Fibroblast of the aortic adventitia (primary cell): ENCODE measurements around the gene ATOH8. TPM values are rescaled to one million over a fixed set of nuclear protein-coding genes. Genes with fewer than 3 reads are reported as not detected.
"Not testable (repeated sequence)": the region's sequence is repeated elsewhere in the genome, so short reads cannot be mapped to it uniquely, and the experiment has no call there.

ENCODE experiments used
- DNase-seq: peaks from one replicate; pipeline ENCODE4 v3.0.0-alpha.2; 2010; ENCODE audit warnings: low read depth
- H3K4me3 ChIP-seq: 2 replicates; pipeline ENCODE4 v1.5.1; 2011; ENCODE audit warnings: low read depth, mild to moderate bottlenecking, control low read depth, low read length, moderate library complexity
- small RNA-seq: library from RNA; depleted of rRNA; stranded (forward); fragments of <200 nt; gene quantifications from one replicate; pipeline ENCODE3, GENCODE V24; 2012
- total RNA-seq: library from RNA; depleted of rRNA; stranded (reverse); fragments of >200 nt; gene quantifications from 2 replicates; pipeline ENCODE4 v1.2.3, GENCODE V29; 2012; ENCODE audit warnings: low replicate concordance
- TF ChIP-seq, protein P1 (sequence below): IDR thresholded peaks from 2 replicates; pipeline ENCODE4 v1.5.1; 2011; ENCODE audit warnings: mild to moderate bottlenecking, low read length, control low read depth, inconsistent platforms; ENCODE audit not compliant: insufficient read depth

ATOH8 gene
- total RNA-seq, 1 donor: 17.0 TPM

DNA sequence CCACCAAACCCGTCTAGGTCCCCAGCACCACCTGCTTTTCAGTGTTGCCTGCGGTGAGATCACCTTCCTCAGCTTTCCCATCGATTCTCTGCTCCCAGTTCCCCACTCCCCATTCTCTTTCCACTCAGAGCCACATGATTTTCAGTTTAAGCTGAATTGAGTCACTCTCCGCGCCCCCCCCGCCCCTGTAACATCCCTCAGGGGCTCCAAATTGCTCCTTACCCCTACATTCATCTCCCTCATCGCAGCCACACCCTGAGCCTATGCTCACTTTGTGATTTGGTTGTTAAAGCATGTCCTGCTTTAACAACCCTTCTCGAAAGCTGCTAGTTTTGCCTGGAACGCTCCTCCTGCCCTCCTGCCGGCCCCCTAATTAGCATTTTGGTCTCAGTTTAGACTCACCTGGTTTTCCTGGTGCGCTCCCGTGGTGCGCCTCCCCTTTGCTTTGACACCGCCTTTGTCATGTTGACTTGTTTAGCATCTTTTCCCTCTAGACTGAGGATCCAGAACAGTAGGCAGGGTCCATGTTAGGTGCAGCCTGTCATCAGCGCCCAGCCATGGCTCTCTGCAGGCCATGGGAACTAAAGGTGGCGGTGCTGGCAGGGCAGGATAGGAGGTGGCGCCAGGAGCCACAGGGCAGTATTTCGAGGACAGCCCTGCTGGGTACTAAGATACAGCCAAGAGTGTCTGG, 74.2 kb downstream of the ATOH8 start:
- H3K4me3 ChIP-seq: no peak overlapping the region
- TF ChIP-seq, protein P1, sequence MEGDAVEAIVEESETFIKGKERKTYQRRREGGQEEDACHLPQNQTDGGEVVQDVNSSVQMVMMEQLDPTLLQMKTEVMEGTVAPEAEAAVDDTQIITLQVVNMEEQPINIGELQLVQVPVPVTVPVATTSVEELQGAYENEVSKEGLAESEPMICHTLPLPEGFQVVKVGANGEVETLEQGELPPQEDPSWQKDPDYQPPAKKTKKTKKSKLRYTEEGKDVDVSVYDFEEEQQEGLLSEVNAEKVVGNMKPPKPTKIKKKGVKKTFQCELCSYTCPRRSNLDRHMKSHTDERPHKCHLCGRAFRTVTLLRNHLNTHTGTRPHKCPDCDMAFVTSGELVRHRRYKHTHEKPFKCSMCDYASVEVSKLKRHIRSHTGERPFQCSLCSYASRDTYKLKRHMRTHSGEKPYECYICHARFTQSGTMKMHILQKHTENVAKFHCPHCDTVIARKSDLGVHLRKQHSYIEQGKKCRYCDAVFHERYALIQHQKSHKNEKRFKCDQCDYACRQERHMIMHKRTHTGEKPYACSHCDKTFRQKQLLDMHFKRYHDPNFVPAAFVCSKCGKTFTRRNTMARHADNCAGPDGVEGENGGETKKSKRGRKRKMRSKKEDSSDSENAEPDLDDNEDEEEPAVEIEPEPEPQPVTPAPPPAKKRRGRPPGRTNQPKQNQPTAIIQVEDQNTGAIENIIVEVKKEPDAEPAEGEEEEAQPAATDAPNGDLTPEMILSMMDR: no peak
- DNase-seq: no peak

DNA sequence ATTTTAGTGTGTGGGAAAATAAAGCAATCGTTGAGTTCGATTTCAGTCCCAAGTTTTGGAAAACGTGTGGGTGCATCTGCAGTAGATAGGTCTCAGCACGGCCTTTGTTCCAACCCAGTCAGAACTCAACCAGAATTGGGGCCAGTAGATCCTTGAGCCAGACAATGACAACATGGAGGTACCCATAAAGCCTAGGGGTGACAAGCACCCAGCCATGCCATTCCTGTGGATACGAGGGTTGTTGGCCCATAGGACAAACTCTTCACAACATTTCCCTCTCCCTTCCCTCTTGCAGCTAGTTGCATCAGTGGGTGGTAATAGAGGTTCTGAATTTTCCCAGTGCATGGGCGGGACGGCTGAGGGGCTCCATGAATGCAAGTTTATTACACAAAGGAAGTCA, 74.9 kb downstream of the ATOH8 start:
- no peak overlapping the region for H3K4me3 ChIP-seq
- DNase-seq: peak; percentile 58
- TF ChIP-seq, protein P1: no peak

DNA sequence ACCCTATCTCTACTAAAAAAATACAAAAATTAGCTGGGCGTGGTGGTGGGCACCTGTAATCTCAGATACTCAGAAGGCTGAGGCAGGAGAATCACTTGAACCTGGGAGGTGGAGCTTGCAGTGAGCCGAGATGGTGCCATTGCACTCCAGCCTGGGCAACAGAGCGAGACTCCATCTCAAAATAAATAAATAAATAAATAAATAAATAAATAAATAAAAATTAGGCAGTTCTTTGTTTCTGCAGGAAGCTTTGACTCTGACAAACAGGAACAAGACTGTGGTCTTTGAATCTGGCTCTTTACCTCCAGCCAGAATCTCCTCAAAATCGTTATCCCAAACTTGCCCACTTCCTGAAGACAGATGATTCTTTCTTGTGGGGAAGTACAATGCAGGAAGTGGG, 75.6 kb downstream of the ATOH8 start:
- not testable (repeated sequence) for DNase-seq, H3K4me3 ChIP-seq

DNA sequence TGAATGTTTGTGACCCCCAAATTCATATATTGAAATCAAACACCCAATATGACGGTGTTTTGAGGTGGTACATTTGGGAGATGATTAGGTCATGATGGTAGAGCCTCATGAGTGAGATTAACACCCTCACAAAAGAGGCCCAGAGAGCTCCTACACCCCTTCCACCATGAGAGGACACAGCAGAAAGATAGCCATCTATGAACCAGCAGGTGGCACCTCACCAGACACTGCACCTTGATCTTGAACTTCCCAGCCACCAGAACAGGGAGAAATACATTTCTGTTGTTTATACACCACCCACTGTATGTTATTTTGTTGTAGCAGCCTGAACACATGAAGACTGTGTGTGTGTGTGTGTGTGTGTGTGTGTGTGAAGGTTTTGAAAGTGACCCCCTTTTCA, 76.9 kb downstream of the ATOH8 start:
- H3K4me3 ChIP-seq: no peak overlapping the region
- TF ChIP-seq, protein P1: no peak
- no peak for DNase-seq

DNA sequence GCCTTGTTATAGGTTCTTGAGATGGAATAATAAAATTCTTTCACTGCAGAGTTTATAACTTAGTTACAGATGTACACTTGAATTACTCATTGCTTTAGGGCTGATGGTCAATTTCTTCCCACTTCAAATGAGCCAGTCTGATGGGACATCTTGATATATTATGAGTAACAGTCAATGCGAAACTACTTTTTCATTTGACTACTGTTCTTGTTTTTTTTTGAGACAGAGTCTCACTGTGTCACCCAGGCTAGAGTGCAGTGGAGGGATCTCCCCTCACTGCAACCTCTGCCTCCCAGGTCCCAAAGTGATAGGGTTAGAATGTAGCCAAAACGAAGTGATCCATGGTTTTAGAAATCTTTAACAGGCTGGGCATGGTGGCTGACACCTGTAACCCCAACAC, 77.9 kb downstream of the ATOH8 start:
- no peak for DNase-seq
- TF ChIP-seq, protein P1: no peak
- H3K4me3 ChIP-seq: no peak overlapping the region

DNA sequence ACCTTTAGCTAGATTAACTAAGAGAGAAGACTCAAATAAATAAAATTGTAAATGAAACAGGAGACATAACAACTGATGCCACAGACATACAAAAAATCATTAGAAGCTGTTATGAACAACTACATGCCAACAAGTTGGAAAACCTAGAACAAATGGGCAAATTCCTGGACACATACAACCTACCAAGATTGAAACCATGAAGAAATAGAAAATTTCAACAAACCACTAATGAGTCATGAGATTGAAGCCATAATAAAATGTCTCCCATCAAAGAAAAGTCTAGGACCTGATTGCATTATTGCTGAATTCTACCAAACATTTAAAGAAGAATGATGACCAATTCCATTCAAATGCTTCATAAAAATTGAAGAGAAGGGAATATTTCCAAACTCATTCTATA, 80.7 kb downstream of the ATOH8 start:
- H3K4me3 ChIP-seq: no peak overlapping the region
- no peak for DNase-seq

More for the DNA sequence above, 80.7 kb downstream of the ATOH8 start:
- TF ChIP-seq, protein P1: no peak

Small RNAs within 50 kb of the gene (small RNA-seq; reads per million reads assigned to genes)
- gene MIR6071 (not detected), gene RN7SKP83 (not detected), gene RNU1-38P (0.19 reads per million)

Other genes starting within 250 kb of the ATOH8 start
- gene MAT2A, start 214.8 kb upstream of the ATOH8 start, total RNA-seq: 161 and 179 TPM in 2 replicates
- 26.7 and 43.3 TPM in 2 replicates for gene GGCX, start 192.5 kb upstream of the ATOH8 start, total RNA-seq
- 0.54 and 1.7 TPM in 2 replicates for gene VAMP8, start 176.4 kb upstream of the ATOH8 start, total RNA-seq
- gene VAMP5, start 169.6 kb upstream of the ATOH8 start, total RNA-seq: 33.8 and 56.2 TPM in 2 replicates
- gene RNF181, start 158.2 kb upstream of the ATOH8 start, total RNA-seq: 86.7 and 213 TPM in 2 replicates
- 7.4 and 8.6 TPM in 2 replicates for gene TMEM150A, start 151.3 kb upstream of the ATOH8 start, total RNA-seq
- 4.6 and 22.2 TPM in 2 replicates for gene C2orf68, start 141.9 kb upstream of the ATOH8 start, total RNA-seq
- 45.6 and 251 TPM in 2 replicates for gene USP39, start 137.8 kb upstream of the ATOH8 start, total RNA-seq
- gene SFTPB, start 85.8 kb upstream of the ATOH8 start, total RNA-seq: 0.09 TPM in 1 of 2 replicates, not detected in the other
- gene GNLY, start 59.6 kb upstream of the ATOH8 start, total RNA-seq: not detected in 2 replicates
- gene ST3GAL5, start 135.0 kb downstream of the ATOH8 start, total RNA-seq: 19.4 and 87.6 TPM in 2 replicates